Activated CD4-positive, CD25-positive, alpha-beta regulatory T cell treated with anti-CD3 and anti-CD28 coated beads, Interleukin-2, amount 50 U/mL, for 72 hours (primary cell): Measurements from ENCODE around the gene EN2.

Experiments used
- DNase-seq: peaks from one replicate; pipeline ENCODE4 v3.0.0; 2021

Gene EN2

GRCh38 chr7:155458111-155458877 lies at the start of gene EN2:
Gene EN2, plus strand, starts transcription at chr7:155458129. Its CDS starts 249 bp downstream, at chr7:155458378.
- no peak for DNase-seq

DNA sequence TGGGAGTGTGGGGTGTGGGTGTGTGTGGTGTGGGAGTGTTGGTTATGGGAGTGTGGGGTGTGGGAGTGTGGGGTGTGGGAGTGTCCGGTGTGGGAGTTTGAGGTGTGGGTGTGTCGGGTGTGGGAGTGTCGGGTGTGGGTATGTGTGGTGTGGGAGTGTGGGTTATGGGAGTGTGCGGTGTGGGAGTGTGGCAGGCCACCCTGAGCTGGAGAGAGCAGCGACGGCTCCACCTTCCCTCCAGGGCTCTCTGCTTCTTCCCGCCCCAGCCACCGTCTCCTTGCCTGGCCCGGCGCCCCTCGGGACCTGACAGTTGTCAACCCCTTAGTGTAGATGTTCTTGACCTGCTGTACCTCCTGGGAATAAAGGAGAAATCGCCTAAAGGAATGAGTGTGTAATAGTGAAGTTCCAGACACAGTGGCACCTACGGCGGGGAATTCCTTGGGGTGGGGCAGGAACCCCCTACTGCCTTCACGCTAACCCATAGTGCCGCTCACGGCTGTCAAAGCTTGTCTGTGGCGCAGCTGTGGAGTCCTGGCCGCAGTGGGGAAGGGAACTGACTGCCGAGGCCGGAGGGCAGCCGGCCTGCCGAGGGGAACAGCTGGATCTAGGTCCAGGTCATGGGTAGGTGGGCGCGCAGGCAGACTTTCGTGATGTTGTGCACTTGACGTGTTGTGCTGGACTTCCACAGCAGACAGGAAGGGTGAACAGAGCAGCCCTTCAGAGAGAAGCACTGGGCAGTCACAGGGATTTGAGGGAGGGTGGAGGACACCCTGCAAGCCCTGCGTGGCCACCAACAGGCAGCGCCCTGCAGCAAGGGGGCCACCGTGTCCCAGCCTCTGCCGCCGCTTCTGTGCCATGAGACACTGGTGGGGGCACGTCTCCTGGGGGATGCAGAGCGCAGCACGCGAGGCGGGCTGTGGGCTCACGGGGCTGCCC lies 49.0 kb upstream of the EN2 start:
- no peak for DNase-seq

GRCh38 chr7:155409980-155410379 lies 47.9 kb upstream of the EN2 start:
- no peak for DNase-seq

DNA sequence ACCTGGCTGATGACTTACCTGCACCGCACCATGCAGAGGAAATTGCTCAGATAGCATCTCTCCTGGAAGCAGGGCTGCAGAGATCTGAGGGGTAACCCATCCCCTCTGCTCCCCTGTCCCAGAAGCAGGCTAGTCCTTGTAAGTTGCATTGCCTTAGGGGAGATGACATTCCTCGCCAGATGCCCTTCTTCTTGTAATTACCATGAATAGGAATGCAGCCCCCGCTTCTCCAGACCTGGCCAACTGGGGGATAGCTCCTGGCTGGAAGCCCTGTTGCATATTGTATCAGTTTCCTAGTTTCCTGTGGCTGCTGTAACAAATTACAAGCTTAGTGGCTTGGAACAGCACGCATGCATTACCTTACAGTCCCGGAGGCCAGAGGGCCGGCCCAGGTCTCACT lies 47.5 kb upstream of the EN2 start:
- no peak for DNase-seq

DNA sequence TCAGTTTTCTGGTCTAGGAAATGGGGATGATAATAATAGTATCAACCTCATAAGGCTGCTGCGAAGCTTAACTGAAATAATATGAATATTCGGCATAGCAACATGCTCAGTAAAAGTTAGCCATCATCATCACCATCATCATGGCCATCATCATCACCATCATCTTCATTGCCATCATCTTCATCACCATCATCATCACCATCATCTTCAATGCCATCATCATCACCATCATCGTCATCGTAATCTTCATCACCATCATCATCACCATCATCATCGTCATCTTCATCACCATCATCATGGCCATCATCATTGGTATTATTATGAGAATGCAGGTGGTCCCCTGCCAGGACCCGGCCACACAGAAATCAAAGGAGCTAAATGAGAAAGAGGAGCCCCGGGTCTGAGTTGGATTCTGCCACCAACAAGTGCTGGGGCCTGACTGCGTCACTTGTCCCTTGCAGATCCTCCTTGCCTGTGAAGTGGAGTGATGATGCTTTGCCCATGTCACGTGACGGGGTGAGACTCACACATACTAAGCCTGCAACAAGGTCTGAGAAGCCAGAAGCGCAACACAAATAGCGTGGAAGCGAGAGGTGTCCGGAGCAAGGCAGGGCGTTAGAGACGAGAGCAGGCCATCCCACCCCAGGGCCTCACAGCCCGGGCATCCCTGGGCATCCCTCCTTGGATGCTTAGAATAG lies 46.1 kb upstream of the EN2 start:
- no peak for DNase-seq

DNA sequence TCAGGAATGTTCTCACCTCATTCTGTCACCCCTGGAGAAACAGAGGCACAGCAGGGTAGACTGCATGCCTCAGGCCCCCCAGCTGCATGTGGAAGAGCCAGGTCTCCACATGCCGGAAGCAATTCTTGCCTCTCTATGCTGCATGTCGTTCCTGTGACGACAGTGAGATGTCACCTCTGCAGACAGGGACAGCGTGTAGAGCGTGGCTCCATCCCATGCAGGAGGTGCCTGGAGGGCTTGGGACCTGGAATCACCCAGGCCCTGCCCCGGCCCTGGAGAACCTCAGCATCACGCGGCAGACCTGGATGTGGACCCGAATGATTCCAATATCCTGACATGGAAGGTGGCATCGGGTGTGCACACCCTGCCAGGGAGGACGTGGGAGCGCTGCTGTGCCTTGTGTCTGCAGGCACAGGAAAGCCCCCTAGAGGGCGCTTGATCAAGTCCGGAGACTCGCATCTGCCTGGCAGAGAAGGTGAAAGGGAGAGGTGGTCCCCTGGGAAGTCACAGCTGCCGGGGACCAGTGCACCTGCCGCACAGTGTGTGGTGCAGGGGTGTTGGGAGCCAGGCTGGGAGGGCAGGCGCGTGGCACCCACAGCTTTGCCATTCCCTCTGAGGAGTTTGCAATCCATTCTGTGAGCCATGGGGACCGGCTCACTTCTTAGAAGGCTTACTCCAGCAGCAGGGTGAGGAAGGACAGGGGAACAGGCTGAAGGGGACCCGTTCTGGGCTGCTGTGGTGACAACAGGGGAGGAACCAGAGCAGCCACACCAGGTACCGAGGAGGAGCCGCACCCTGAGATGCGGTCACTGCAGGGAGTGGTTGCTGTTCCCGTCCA lies 45.3 kb upstream of the EN2 start:
- DNase-seq: peak; percentile 53

DNA sequence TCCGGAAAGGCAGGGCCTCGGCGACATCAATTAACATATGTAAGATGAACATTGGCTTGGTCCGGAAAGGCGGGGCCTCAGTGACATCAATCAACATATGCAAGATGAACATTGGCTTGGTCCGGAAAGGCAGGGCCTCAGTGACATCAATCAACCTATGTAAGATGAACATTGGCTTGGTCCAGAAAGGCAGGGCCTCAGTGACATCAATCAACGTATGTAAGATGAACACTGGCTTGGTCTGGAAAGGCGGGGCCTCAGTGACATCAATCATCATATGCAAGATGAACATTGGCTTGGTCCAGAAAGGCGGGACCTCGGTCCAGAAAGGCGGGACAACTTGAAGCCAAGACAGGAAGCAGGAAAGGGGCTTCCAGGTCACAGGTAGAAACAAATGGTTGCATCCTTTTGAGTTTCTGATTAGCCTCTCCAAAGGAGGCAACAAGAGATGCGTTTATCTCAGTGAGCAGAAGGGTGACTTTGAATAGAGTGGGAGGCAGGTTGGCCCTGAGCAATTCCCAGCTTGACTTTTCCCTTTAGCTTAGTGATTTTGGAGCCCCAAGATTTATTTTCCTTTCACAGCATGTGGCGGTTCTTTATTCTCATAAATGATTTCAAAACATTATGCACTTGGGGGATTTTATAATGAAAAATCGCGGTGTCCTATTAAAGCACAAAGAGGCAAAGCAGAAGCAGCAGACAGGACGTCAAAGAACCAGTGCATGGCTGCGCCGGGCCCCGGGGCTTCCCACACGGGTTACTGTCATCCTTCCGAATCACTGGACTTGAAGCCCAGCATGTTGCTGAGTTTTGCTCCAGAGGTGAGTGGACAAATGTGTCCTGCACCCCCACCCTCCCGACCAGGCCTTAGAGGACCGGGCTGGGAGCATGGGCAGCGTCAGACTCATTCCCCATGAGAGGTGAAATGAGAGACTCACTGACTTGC lies 43.1 kb upstream of the EN2 start:
- DNase-seq: no peak

DNA sequence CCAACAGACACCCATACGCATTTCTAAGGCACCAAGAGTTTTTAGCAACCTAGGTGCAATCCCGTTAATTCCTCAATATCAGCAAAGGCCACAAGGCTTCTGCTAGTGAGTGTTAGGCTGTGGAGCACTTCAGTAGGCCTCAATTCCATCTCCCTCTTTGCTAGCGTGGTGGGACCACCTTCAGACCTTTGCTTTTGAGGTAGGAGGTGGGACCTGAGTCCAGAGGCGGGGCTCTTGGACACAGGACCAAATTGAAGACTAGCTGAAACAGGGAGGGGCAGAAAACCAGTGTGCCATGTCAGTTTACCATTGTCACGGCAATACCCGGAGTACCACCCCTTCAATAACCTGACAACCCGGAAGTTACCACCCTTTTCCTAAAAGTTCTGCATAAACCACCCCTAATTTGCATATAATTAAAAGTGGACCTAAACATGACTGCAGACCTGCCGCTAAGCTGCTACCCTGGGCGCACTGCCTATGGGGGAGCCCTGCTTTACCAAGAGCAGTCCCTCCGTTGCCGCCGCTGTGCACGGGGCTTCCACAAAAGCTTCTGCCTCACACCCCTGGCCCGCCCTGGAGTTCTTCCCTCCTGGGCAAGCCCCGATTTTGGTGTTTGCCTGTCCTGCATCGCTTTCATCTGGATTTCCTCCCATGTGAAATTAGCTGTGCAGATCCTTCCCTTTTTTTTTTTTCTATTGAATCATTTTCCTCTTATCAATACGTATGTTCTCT lies 41.1 kb upstream of the EN2 start:
- DNase-seq: no peak

DNA sequence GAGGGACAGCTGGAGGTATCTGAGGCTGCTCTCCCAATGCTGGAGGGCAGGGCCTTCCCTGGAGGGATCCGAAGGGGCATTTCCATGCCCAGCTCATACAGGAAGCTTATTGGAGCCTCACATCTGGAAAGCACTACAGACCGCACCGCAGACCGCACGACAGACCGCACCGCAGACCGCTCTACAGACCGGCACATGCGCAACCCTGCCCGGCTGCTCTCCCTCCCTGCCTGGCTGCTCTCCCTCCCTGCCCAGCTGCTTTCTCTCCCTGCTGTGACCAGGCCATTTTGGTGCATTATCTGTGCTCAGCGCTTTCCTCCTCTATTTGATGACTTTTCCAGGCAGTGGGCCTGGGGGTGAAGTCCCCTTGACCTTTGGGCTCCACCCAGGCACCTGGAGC lies 39.6 kb upstream of the EN2 start:
- no peak for DNase-seq

GRCh38 chr7:155418941-155419755 lies 38.8 kb upstream of the EN2 start:
- no peak for DNase-seq

DNA sequence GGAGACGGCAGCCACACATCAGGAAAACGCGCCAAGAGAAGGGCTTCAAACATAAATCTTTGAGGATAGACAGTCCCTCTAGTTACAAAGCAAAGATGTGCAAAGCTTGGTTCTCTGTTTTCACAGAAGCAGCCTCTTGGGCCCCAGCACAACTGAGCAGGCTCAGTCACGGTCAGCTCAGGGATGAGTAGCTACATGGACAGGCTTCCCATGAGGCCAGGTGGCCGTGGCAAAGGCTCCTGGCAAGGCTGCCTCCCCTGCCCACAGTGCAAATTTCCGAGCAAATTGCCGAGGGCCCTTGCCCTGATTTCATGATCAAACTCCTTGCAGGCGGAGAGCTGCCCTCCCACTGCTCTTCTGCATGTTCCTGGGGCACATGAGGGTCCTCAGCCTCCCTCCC lies 37.8 kb upstream of the EN2 start:
- no peak for DNase-seq

DNA sequence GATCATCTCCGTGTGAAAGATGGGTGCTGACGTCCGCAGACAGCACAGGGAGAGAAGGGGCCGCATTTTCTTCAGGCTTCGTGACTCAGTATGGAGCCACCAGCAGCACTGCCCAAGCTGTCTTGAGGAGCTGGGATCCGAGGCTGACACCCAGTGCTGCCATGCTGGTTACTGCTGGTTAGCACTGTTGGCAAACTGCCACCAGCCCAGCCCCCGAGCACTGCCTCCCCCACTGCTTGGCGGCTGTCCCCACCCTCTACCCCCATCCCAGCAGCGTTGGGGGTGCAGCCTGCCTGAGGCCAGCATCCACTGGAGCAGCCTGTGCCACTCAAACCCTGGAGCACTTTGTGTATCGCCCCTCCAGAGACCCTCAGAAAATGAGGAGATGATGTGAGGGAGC lies 35.8 kb upstream of the EN2 start:
- no peak for DNase-seq

DNA sequence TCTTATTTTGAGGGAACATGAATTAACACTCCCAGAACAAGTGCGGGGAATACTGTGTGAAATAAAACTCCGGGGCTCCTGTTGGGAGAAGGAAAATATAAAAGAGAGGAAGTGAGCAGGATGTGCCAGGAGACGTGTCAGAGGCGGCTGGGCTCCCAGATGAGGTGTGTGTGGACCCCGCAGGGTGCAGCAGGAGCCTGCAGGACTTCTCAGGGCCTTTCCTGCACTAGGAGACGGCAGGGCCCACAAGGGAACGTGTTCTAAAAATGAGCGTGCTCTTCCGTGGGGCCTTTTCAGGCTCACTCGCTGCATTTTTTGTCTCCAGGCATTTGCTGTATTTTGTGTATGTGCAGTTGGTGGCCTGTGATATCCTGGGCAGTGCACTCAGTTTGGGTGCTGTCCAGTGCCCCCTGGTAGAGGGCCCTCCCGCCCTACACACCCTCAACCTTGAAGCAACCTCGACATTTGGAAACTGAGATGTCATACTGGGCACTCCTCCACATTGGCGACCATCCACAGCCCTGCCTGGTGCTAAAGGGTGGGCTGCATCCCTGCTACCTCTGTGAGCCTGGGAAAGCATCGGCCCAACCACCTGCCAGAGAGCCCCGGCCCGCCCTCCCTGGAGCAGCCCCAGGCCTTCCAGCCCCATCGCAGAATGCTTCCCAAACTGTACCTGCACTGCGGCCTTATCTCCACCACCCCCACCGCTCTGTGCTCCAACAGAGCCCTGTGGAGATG lies 35.2 kb upstream of the EN2 start:
- no peak for DNase-seq

DNA sequence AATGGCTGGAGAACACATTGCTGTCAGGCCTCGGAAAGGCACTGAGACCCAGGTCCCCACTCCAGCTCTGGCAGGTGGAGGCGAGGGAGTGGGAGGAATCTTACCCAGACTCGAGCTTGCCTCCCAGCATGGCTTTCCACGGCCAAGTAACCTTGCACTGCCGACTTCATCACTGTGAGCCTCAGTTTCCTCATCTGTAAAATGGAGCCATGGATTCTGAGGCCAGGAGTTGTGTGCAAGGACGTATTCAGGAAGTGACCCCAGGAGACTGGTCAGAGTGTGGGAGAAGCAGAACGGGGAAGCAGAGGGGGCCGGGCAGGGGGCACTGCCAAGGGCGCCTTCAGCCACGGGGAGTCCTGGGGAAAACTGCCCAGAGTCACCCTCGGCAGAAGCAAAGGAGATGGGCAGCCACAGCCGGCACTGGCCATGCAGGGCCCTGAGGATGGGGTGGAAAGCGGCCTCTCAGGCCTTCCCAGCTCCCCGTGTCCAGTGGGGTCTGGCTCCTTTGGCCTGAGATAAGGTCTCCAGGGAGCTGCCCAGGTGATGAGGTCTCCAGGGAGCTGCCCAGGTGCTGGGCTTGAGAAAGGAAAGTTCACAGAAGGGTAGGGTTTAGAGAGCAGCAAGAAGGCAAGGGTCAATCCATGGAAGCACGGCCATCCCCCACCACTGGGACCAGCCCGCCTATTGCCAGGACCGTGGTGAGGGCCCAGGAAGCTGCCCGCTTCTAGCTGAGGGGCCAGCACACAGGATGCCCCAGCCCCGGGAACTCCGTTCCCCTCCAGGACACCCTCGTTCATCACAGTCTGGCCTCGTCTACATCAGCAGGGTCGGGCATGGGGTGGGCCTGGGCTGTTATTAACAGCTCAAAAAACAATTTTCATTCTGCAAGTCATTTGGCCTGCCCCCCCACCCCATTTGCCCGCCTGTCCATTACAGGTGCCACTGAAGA lies 34.3 kb upstream of the EN2 start:
- DNase-seq: no peak

GRCh38 chr7:155424301-155425010 lies 33.5 kb upstream of the EN2 start:
- DNase-seq: no peak

GRCh38 chr7:155425011-155425340 lies 33.0 kb upstream of the EN2 start:
- DNase-seq: no peak

DNA sequence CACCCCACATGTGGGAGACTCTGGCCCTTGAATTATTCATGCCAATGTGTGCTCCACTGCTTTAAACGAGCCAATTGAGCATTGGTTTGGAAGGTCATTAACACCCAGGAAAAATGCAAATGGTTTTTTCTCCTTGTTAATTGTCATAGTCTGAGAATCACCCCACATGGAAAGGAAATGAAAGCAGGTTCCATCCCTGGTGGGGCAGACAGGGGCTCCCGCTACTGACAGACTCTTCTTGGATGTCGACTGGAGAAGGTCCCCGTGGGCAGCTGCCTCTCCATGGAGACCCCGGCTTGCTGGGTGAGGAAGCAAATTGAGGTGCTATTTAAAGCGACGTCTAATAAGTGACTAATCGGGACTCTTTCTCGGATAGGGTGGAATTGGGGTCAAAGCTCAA lies 32.0 kb upstream of the EN2 start:
- DNase-seq: no peak
